Measurements from ENCODE around the gene EPYC.

DNA sequence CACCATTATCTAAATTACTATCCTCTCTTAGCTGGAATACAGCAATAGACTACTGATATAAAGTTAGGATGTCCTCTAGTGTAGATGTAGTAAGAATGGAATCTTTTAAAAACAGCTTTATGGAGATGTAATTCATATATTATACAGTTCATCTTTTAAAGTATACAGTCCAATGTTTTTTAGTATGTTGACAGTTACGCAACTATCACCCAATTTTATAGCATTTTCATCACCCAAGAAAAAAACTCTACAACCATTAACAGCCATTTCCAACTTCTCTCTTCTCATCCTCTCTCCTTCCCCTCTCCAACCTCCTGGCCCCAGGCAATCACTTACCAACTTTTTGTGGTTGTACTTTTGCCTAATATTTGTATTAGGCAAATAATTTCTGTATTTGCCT lies 22.6 kb downstream of the EPYC start:
- TF ChIP-seq CTCF (IDR thresholded peaks at IDR 0.05; ENCODE audit: insufficient read depth, low read depth, low read length) (no peak), EZH2 (IDR thresholded peaks at IDR 0.05; ENCODE audit: insufficient read depth, low read length) (no peak)
